Muscle of leg (tissue), 9 donors: ENCODE measurements around the gene TOR4A. TPM values are rescaled to one million over a fixed set of nuclear protein-coding genes. Genes with fewer than 3 reads are reported as not detected.

ENCODE experiments used
- polyA plus RNA-seq, 8 donors: library from polyadenylated mRNA; unstranded; fragments of 120-200 nt; gene quantifications; one replicate each; pipeline versions ENCODE4 v1.2.1 to v1.2.3, GENCODE V29; 2013; ENCODE audit warnings: inconsistent platforms in 1 of 8, low replicate concordance in 1 of 8; ENCODE audit not compliant: insufficient read length in 8 of 8, insufficient read depth in 1 of 8
- total RNA-seq: library from RNA; stranded (reverse); fragments of 120-200 nt; gene quantifications from one replicate; pipeline ENCODE4 v1.2.4, GENCODE V29; 2013

TOR4A gene
- total and polyA plus RNA-seq, 9 donors: 3.6 to 9.3 (median 8.2) TPM

Other genes with a start within 250 kb of the TOR4A start
- 8.3 TPM for gene ABCA2, start 249.5 kb upstream of the TOR4A start, total RNA-seq
- gene ABCA2, start 249.5 kb upstream of the TOR4A start, polyA plus RNA-seq: 10 to 100 TPM; 15.9 to 24.8 (median 19.0) TPM
- not detected for gene FUT7, start 245.6 kb upstream of the TOR4A start, total RNA-seq
- gene FUT7, start 245.6 kb upstream of the TOR4A start, polyA plus RNA-seq: under 1 TPM in 4 of 8 donors, not detected in 4; 0.05 to 0.16 (median 0.10) TPM
- gene NPDC1, start 231.5 kb upstream of the TOR4A start, total RNA-seq: 32.1 TPM
- 10 to 100 TPM; 38.4 to 63.4 (median 44.4) TPM for gene NPDC1, start 231.5 kb upstream of the TOR4A start, polyA plus RNA-seq
- 3.7 TPM for gene ENTPD2, start 223.7 kb upstream of the TOR4A start, total RNA-seq
- 10 to 100 TPM in 7 of 8 donors, 1 to 10 TPM in 1; 9.6 to 20.6 (median 13.6) TPM for gene ENTPD2, start 223.7 kb upstream of the TOR4A start, polyA plus RNA-seq
- 4.2 TPM for gene SAPCD2, start 207.2 kb upstream of the TOR4A start, total RNA-seq
- 1 to 10 TPM; 3.4 to 7.2 (median 5.6) TPM for gene SAPCD2, start 207.2 kb upstream of the TOR4A start, polyA plus RNA-seq
- 3.1 TPM for gene UAP1L1, start 200.2 kb upstream of the TOR4A start, total RNA-seq
- 1 to 10 TPM; 1.8 to 3.8 (median 2.0) TPM for gene UAP1L1, start 200.2 kb upstream of the TOR4A start, polyA plus RNA-seq
- 40.7 TPM for gene MAN1B1, start 190.7 kb upstream of the TOR4A start, total RNA-seq
- 10 to 100 TPM; 38.5 to 59.0 (median 45.8) TPM for gene MAN1B1, start 190.7 kb upstream of the TOR4A start, polyA plus RNA-seq
- 29.7 TPM for gene DPP7, start 163.0 kb upstream of the TOR4A start, total RNA-seq
- 10 to 100 TPM; 23.9 to 43.9 (median 31.9) TPM for gene DPP7, start 163.0 kb upstream of the TOR4A start, polyA plus RNA-seq
- not detected for gene GRIN1, start 138.6 kb upstream of the TOR4A start, total RNA-seq
- under 1 TPM in 4 of 8 donors, not detected in 4; 0.07 to 0.17 (median 0.11) TPM for gene GRIN1, start 138.6 kb upstream of the TOR4A start, polyA plus RNA-seq
- not detected for gene LRRC26, start 107.7 kb upstream of the TOR4A start, total RNA-seq
- under 1 TPM in 1 of 8 donors, not detected in 7; 0.14 TPM for gene LRRC26, start 107.7 kb upstream of the TOR4A start, polyA plus RNA-seq
- gene TMEM210, start 105.7 kb upstream of the TOR4A start, total RNA-seq: not detected
- not detected for gene TMEM210, start 105.7 kb upstream of the TOR4A start, polyA plus RNA-seq
- 20.4 TPM for gene ANAPC2, start 89.2 kb upstream of the TOR4A start, total RNA-seq
- gene ANAPC2, start 89.2 kb upstream of the TOR4A start, polyA plus RNA-seq: 10 to 100 TPM; 23.5 to 41.6 (median 33.5) TPM
- 52.9 TPM for gene SSNA1, start 89.0 kb upstream of the TOR4A start, total RNA-seq
- 10 to 100 TPM; 60.6 to 71.5 (median 68.2) TPM for gene SSNA1, start 89.0 kb upstream of the TOR4A start, polyA plus RNA-seq
- gene TPRN, start 77.0 kb upstream of the TOR4A start, total RNA-seq: 4.6 TPM
- 10 to 100 TPM in 5 of 8 donors, 1 to 10 TPM in 3; 7.6 to 14.6 (median 10.6) TPM for gene TPRN, start 77.0 kb upstream of the TOR4A start, polyA plus RNA-seq
- 25.2 TPM for gene TMEM203, start 72.1 kb upstream of the TOR4A start, total RNA-seq
- 10 to 100 TPM; 34.1 to 38.2 (median 36.6) TPM for gene TMEM203, start 72.1 kb upstream of the TOR4A start, polyA plus RNA-seq
- gene NDOR1, start 72.0 kb upstream of the TOR4A start, total RNA-seq: 3.1 TPM
- gene NDOR1, start 72.0 kb upstream of the TOR4A start, polyA plus RNA-seq: 10 to 100 TPM in 1 of 8 donors, 1 to 10 TPM in 7; 5.8 to 10.8 (median 8.2) TPM
- 0.18 TPM for gene RNF208, start 55.5 kb upstream of the TOR4A start, total RNA-seq
- gene RNF208, start 55.5 kb upstream of the TOR4A start, polyA plus RNA-seq: 1 to 10 TPM; 2.4 to 5.1 (median 2.8) TPM
- 0.18 TPM for gene CYSRT1, start 52.6 kb upstream of the TOR4A start, total RNA-seq
- 1 to 10 TPM in 7 of 8 donors, under 1 TPM in 1; 1.00 to 5.6 (median 3.2) TPM for gene CYSRT1, start 52.6 kb upstream of the TOR4A start, polyA plus RNA-seq
- not detected for gene RNF224, start 50.2 kb upstream of the TOR4A start, total RNA-seq
- 1 to 10 TPM in 7 of 8 donors, under 1 TPM in 1; 0.68 to 7.4 (median 2.6) TPM for gene RNF224, start 50.2 kb upstream of the TOR4A start, polyA plus RNA-seq
- 0.04 TPM for gene SLC34A3, start 46.8 kb upstream of the TOR4A start, total RNA-seq
- gene SLC34A3, start 46.8 kb upstream of the TOR4A start, polyA plus RNA-seq: 1 to 10 TPM in 7 of 8 donors, under 1 TPM in 1; 0.47 to 3.6 (median 1.5) TPM
- gene TUBB4B, start 36.4 kb upstream of the TOR4A start, total RNA-seq: 97.1 TPM
- gene TUBB4B, start 36.4 kb upstream of the TOR4A start, polyA plus RNA-seq: 100 to 1,000 TPM; 200 to 222 (median 217) TPM
- gene STPG3, start 26.4 kb upstream of the TOR4A start, total RNA-seq: not detected
- under 1 TPM in 7 of 8 donors, not detected in 1; 0.15 to 0.79 (median 0.33) TPM for gene STPG3, start 26.4 kb upstream of the TOR4A start, polyA plus RNA-seq
- gene NELFB, start 22.4 kb upstream of the TOR4A start, total RNA-seq: 25.9 TPM
- 10 to 100 TPM; 50.4 to 57.6 (median 52.9) TPM for gene NELFB, start 22.4 kb upstream of the TOR4A start, polyA plus RNA-seq
- gene NRARP, start 24.5 kb downstream of the TOR4A start, total RNA-seq: 2.5 TPM
- 1 to 10 TPM; 3.4 to 7.5 (median 5.8) TPM for gene NRARP, start 24.5 kb downstream of the TOR4A start, polyA plus RNA-seq
- 9.0 TPM for gene EXD3, start 145.4 kb downstream of the TOR4A start, total RNA-seq
- gene EXD3, start 145.4 kb downstream of the TOR4A start, polyA plus RNA-seq: 10 to 100 TPM in 6 of 8 donors, 1 to 10 TPM in 2; 7.4 to 19.0 (median 11.8) TPM
- 2.0 TPM for gene NOXA1, start 145.7 kb downstream of the TOR4A start, total RNA-seq
- 1 to 10 TPM in 7 of 8 donors, under 1 TPM in 1; 0.99 to 5.1 (median 2.6) TPM for gene NOXA1, start 145.7 kb downstream of the TOR4A start, polyA plus RNA-seq
- gene ENTPD8, start 163.6 kb downstream of the TOR4A start, total RNA-seq: 0.18 TPM
- gene ENTPD8, start 163.6 kb downstream of the TOR4A start, polyA plus RNA-seq: 1 to 10 TPM in 1 of 8 donors, under 1 TPM in 7; 0.35 to 1.2 (median 0.42) TPM
- 9.9 TPM for gene NSMF, start 181.6 kb downstream of the TOR4A start, total RNA-seq
- 10 to 100 TPM; 16.1 to 31.1 (median 23.0) TPM for gene NSMF, start 181.6 kb downstream of the TOR4A start, polyA plus RNA-seq